ENCODE results near the gene APOL1. TPM values are rescaled to one million over a fixed set of nuclear protein-coding genes. Genes with fewer than 3 reads are reported as not detected.
"Not testable (repeated sequence)": the region's sequence is repeated elsewhere in the genome, so short reads cannot be mapped to it uniquely, and the experiment has no call there.

APOL1 gene
- total RNA-seq = 1 to 10 TPM in 2 of 4 donors, under 1 TPM in 2; 0.46 to 4.1 (median 2.0) TPM

DNA sequence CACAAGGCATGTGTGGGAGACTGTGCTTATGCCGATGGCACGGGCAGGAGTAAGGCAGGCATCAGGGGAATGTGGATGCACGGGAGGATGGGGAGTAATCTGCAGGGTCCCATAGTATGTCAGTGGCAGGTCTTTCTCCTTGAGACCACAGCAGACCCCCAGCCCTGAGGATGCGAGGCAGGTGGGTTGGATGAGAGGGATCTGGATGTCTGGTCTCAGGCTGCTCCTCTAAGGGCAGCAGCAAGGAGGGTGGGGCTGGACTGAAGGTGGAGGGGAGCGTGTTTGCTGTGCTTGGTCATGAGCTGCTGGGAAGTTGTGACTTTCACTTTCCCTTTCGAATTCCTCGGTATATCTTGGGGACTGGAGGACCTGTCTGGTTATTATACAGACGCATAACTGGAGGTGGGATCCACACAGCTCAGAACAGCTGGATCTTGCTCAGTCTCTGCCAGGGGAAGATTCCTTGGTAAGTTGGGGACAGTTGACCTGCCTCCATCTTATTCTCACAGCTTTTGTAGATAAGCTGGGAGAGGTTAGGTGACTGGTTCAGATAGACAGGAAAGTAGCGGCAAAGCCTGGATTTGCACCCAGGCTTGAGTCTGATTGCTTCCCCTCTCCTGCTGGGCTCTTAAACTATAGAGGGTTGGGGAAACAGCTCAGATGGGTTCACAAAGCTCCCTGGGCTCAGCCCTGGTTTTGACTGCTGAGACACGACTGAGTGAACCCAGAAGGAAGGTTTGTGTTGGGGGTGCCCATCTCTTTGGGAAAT is at the start of gene APOL1:
TSS of gene APOL1 (plus strand) at position 380 of the 769 bp plus-strand sequence. CDS start 1,823 bp downstream, outside the sequence.
- no peak within 1 kb of the TSS for H3K4me3 ChIP-seq (ENCODE audit: low read depth, poor library complexity, severe bottlenecking)
- no peak for DNase-seq (ENCODE audit: low spot score in 2 of 2)
- TF ChIP-seq, protein P1, sequence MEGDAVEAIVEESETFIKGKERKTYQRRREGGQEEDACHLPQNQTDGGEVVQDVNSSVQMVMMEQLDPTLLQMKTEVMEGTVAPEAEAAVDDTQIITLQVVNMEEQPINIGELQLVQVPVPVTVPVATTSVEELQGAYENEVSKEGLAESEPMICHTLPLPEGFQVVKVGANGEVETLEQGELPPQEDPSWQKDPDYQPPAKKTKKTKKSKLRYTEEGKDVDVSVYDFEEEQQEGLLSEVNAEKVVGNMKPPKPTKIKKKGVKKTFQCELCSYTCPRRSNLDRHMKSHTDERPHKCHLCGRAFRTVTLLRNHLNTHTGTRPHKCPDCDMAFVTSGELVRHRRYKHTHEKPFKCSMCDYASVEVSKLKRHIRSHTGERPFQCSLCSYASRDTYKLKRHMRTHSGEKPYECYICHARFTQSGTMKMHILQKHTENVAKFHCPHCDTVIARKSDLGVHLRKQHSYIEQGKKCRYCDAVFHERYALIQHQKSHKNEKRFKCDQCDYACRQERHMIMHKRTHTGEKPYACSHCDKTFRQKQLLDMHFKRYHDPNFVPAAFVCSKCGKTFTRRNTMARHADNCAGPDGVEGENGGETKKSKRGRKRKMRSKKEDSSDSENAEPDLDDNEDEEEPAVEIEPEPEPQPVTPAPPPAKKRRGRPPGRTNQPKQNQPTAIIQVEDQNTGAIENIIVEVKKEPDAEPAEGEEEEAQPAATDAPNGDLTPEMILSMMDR (IDR thresholded peaks at IDR 0.05) = no peak
- TF ChIP-seq POLR2A (IDR thresholded peaks at IDR 0.05) = no peak
- intact Hi-C loops (cut with DNase I; ENCODE audit: low total_unique reads) = no loop called here
- 48 to 52% methylated on average over 10 of the region's 10 CpGs for WGBS, 2 donors

DNA sequence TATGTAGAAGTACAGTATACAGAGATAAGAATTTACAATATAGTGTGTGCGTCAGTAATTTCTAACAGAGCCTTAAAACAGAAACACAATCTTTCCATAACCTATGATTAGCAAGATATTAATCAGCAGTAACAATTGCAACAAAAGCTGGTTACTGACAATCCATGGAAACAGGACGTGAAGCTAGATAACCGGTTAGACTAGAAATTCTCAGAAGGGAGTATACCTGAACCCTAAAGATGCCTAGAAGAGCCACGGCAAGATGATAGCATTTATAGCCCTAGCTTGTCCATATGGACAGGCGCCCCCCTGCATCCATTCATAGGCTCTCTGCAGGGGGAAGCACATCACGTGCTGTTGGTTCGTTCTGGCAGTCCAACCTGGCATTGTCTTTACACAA is 49.5 kb upstream of the APOL1 start:
- H3K4me3 ChIP-seq (ENCODE audit: low read depth, poor library complexity, severe bottlenecking); DNase-seq (ENCODE audit: low spot score in 2 of 2); intact Hi-C loops (cut with DNase I; ENCODE audit: low total_unique reads): not testable (repeated sequence)
- 50 to 59% methylated on average over 7 of the region's 7 CpGs for WGBS, 2 donors

- WGBS, 2 donors = 78 to 80% methylated on average over 8 of the region's 8 CpGs
- H3K4me3 ChIP-seq (ENCODE audit: low read depth, poor library complexity, severe bottlenecking) = no peak overlapping the region
- TF ChIP-seq POLR2A (IDR thresholded peaks at IDR 0.05) = no peak
- TF ChIP-seq, protein P1 (IDR thresholded peaks at IDR 0.05) = no peak
- DNase-seq (ENCODE audit: low spot score in 2 of 2) = no peak
- intact Hi-C loops (cut with DNase I; ENCODE audit: low total_unique reads) = no loop called here
These were observed 48.8 kb upstream of the APOL1 start for GRCh38 chr22:36204001-36204631.

DNA sequence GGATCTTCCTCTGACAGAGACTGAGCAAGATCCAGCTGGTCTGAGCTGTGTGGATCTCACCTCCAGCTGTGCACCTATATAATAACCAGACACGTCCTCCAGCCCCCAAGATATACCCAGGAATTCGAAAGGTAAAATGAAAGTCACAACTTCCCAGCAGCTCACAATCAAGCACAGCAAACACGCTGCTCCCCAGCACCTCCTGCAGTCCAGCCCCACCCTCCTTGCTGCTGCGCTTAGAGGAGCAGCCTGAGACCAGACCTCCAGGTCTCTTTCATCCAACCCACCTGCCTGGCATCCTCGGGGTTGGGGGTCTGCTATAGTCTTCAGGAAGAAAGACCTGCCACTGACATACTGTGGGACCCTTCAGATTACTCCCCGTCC is 48.3 kb upstream of the APOL1 start:
- WGBS, 2 donors = 76 to 81% methylated on average over 6 of the region's 6 CpGs
- intact Hi-C loops (cut with DNase I; ENCODE audit: low total_unique reads) = no loop called here
- DNase-seq (ENCODE audit: low spot score in 2 of 2) = no peak
- no peak for TF ChIP-seq POLR2A (IDR thresholded peaks at IDR 0.05)
- TF ChIP-seq, protein P1 (IDR thresholded peaks at IDR 0.05) = no peak
- H3K4me3 ChIP-seq (ENCODE audit: low read depth, poor library complexity, severe bottlenecking) = no peak overlapping the region

- H3K4me3 ChIP-seq (ENCODE audit: low read depth, poor library complexity, severe bottlenecking); intact Hi-C loops (cut with DNase I; ENCODE audit: low total_unique reads); DNase-seq (ENCODE audit: low spot score in 2 of 2): not testable (repeated sequence)
- WGBS, 2 donors = 91 to 95% methylated on average over 5 of the region's 5 CpGs
These were observed 47.4 kb upstream of the APOL1 start for GRCh38 chr22:36205573-36205972.

- no peak for DNase-seq (ENCODE audit: low spot score in 2 of 2)
- intact Hi-C loops (cut with DNase I; ENCODE audit: low total_unique reads) = no loop called here
- 83 to 91% methylated on average over 1 of the region's 1 CpG for WGBS, 2 donors
- H3K4me3 ChIP-seq (ENCODE audit: low read depth, poor library complexity, severe bottlenecking) = no peak overlapping the region
- TF ChIP-seq, protein P1 (IDR thresholded peaks at IDR 0.05) = no peak
- TF ChIP-seq POLR2A (IDR thresholded peaks at IDR 0.05) = no peak
These were observed 46.7 kb upstream of the APOL1 start for GRCh38 chr22:36206255-36206654.

Data from lower leg skin (tissue), 4 donors.